Heart right ventricle (tissue), 16 donors: ENCODE data around the gene C17orf107. TPM values are rescaled to one million over a fixed set of nuclear protein-coding genes. Genes with fewer than 3 reads are reported as not detected.

ENCODE experiments used
- ATAC-seq, 8 donors: fragments of 200-7000 bp; cut with Tn5 transposase; one replicate each; pipeline ENCODE4 v1.9.1; 2020; ENCODE audit warnings: mild to moderate bottlenecking in 8 of 8, moderate library complexity in 8 of 8, moderate number of reproducible peaks in 1 of 8
- DNase-seq, 2 donors: peaks; one replicate each; pipeline ENCODE4 v3.0.0-alpha.2; 2020
- H3K27ac ChIP-seq, 10 donors: fragments of 200-600 bp; sonication (generic) in 2 of 10; one replicate each; pipeline versions ENCODE4 v1.5.0 to v1.8.0; 2020 to 2022; ENCODE audit warnings: mild to moderate bottlenecking in 3 of 10
- H3K27me3 ChIP-seq, 7 donors: fragments of 200-600 bp; one replicate each; pipeline ENCODE4 v1.8.0; 2021 to 2022; ENCODE audit warnings: mild to moderate bottlenecking in 2 of 7
- H3K36me3 ChIP-seq, 9 donors: fragments of 200-600 bp; sonication (generic) in 1 of 9; one replicate each; pipeline versions ENCODE4 v1.5.0 to v1.8.0; 2020 to 2022; ENCODE audit warnings: mild to moderate bottlenecking in 2 of 9
- H3K4me1 ChIP-seq, 9 donors: fragments of 200-600 bp; sonication (generic) in 1 of 9; one replicate each; pipeline versions ENCODE4 v1.5.0 to v1.8.0; 2020 to 2022; ENCODE audit warnings: mild to moderate bottlenecking in 4 of 9
- H3K4me3 ChIP-seq, 10 donors: fragments of 200-600 bp; sonication (generic) in 2 of 10; one replicate each; pipeline versions ENCODE4 v1.5.0 to v1.8.0; 2020 to 2022; ENCODE audit warnings: mild to moderate bottlenecking in 7 of 10, moderate library complexity in 2 of 10
- H3K9me3 ChIP-seq, 11 donors: fragments of 200-600 bp in 10 of 11; sonication (generic) in 2 of 11; one replicate each; pipeline versions ENCODE4 v1.5.0 to v1.8.0; 2013 to 2022; ENCODE audit warnings: mild to moderate bottlenecking in 2 of 11, control low read depth in 1 of 11, moderate library complexity in 1 of 11
- WGBS, 2 donors: extraction: QIAGEN DNeasy Blood & Tissue Kit; methylation state at CpG; one replicate each; pipeline ENCODE4 v1.1.7; 2013; ENCODE audit warnings: inconsistent platforms in 1 of 2; 5-methylcytosine and 5-hydroxymethylcytosine counted together
- intact Hi-C, 10 donors: fragments of 100-400 bp; cut with DNase I; formaldehyde crosslinking; loops; one replicate each; pipeline versions ENCODE4 v1.11.1 to v1.14.2; 2022
- polyA plus RNA-seq, 2 donors: library from polyadenylated mRNA; stranded (reverse); fragments of 200-250 nt; gene quantifications; one replicate each; pipeline ENCODE4 v1.2.3, GENCODE V29; 2013
- total RNA-seq, 10 donors: library from RNA; stranded (reverse); fragmentation: NEBNext Ultra II Directional in 3 of 10; extraction: Animal tissue kit (Norgen Biotek cat#: 25700) in 3 of 10; gene quantifications; one replicate each; pipeline versions ENCODE4 v1.2.1 to v1.2.4, GENCODE V29; 2021 to 2023
- TF ChIP-seq, protein P1 (sequence below), 9 donors: fragments of 200-600 bp; sonication (generic) in 2 of 9; IDR thresholded peaks; one replicate each; pipeline versions ENCODE4 v1.5.0 to v1.8.0; 2021 to 2022; ENCODE audit warnings: antibody characterized with exemption in 9 of 9, mild to moderate bottlenecking in 5 of 9, moderate library complexity in 1 of 9
- donor health status: Arrhythmogenic right ventricular cardiomyopathy.
- donor health status: ischemic (EF 13 %, LVEDD 7.1; RV severe dilation, severe dysfunction).
- donor health status: healthy with polysubstance abuse.
- donor health status: DM: no; HTN: yes; CAD: no.
- donor health status: DM: no; HTN: no; CAD: no.
- donor health status: ischemic (EF 25% LVEDD 6.9; RV normal size, moderate dysfunction).
- donor health status: ischemic (EF 25% LVEDD 5.7; RV mildly dilated, moderate dysfunction).
- donor health status: healthy.
- donor health status: DM: yes; HTN: yes; CAD: no.
- donor health status: Ischemic cardiomyopathy.
- donor health status: ischemic (EF 35%, LVEDD 5.7; RV mildly dilated, moderate dysfunction).
- donor health status: nonischemic (EF 11% LVEDD 7.7; RV severe dilation, severe dysfunction).
- donor health status: DM: yes; HTN: yes; CAD: no.
- donor health status: PGD.
- donor health status: ischemic (EF 29% LVEDD 5.4; RV normal size, mild dysfunction).
- donor health status: nonischemic (EF 23%, LVEDD 6.1; RV moderate dilation, normal function).

Gene C17orf107
- total and polyA plus RNA-seq, 12 donors = 0.28 to 0.86 (median 0.44) TPM; not detected in 1

DNA sequence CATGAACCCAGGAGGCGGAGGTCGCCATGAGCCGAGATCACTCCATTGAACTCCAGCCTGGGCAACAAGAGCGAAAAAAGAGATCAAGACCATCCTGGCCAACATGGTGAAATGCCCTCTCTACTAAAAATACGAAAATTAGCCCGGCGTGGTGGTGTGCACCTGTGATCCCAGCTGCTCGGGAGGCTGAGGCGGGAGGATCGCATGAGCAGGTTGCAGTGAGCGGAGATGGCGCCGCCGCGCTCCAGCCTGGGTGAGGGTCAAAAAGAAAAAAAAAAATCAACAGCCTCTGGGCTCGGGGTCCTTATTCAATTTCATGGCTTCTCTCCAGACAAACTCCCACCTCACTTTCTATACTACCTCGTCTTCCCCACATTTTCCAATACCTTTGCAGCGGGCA lies 29.5 kb downstream of the C17orf107 start:
- no peaks in the 10 kb centered on the region for H3K27me3 ChIP-seq
- no peak overlapping the region for H3K27ac ChIP-seq
- intact Hi-C loops = no loop called here
- peaks cover 0 to 14% (median under 1%) of the 10 kb centered on the region in 9 donors for H3K4me1 ChIP-seq
- no peak for DNase-seq
- WGBS, 2 donors = 96 to 97% methylated on average over 18 of the region's 18 CpGs
- H3K4me3 ChIP-seq = no peak overlapping the region
- H3K9me3 ChIP-seq = no peaks in the 10 kb centered on the region
- H3K36me3 ChIP-seq = no peaks in the 10 kb centered on the region
- no peak for ATAC-seq
- TF ChIP-seq, protein P1, sequence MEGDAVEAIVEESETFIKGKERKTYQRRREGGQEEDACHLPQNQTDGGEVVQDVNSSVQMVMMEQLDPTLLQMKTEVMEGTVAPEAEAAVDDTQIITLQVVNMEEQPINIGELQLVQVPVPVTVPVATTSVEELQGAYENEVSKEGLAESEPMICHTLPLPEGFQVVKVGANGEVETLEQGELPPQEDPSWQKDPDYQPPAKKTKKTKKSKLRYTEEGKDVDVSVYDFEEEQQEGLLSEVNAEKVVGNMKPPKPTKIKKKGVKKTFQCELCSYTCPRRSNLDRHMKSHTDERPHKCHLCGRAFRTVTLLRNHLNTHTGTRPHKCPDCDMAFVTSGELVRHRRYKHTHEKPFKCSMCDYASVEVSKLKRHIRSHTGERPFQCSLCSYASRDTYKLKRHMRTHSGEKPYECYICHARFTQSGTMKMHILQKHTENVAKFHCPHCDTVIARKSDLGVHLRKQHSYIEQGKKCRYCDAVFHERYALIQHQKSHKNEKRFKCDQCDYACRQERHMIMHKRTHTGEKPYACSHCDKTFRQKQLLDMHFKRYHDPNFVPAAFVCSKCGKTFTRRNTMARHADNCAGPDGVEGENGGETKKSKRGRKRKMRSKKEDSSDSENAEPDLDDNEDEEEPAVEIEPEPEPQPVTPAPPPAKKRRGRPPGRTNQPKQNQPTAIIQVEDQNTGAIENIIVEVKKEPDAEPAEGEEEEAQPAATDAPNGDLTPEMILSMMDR (IDR thresholded peaks at IDR 0.05) = no peak

DNA sequence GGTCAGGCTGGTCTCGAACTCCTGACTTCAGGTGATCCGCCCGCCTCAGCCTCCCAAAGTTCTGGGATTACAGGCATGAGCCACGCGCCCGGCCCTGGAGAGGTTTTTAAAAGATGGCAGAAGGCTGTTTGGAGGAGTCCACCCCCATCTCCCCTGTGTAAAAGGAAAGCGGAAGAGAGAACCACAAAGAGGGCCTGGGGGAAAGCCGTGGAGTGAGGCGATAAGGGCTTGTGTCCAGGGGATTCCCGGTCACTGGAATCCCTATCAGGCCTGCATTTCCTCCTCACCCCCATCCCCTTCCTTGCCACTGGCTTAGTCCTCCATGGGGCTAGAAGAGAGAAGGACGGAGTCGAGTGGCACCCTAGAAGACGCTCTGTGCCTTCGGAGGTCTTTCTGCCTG lies 32.6 kb downstream of the C17orf107 start, which contains the start of gene GP1BA:
GP1BA (plus strand) TSS at position 315 of the 400 bp plus-strand sequence. CDS start 328 bp downstream, outside the sequence.
- peaks cover 2 to 24% (median 8%) of the 10 kb centered on the region in 9 donors for H3K4me1 ChIP-seq
- ATAC-seq = peak in 1 of 8 donors; percentile 14
- no peaks in the 10 kb centered on the region for H3K27me3 ChIP-seq
- no peak within 1 kb of the TSS for H3K27ac ChIP-seq
- intact Hi-C loops = loop anchor here in 2 of 10 donors (10.0 kb wide), 1 partner anchor 53 kb away; the partner anchor contains the start of gene CAMTA2 (in 2 of the 2)
- TF ChIP-seq, protein P1 (IDR thresholded peaks at IDR 0.05) = no peak
- no peaks in the 10 kb centered on the region for H3K9me3 ChIP-seq
- no peak within 1 kb of the TSS for H3K4me3 ChIP-seq
- WGBS, 2 donors = 56% methylated on average over 14 of the region's 14 CpGs
- peaks cover 0 to 18% (median 0%) of the 10 kb centered on the region in 9 donors for H3K36me3 ChIP-seq
- no peak for DNase-seq

DNA sequence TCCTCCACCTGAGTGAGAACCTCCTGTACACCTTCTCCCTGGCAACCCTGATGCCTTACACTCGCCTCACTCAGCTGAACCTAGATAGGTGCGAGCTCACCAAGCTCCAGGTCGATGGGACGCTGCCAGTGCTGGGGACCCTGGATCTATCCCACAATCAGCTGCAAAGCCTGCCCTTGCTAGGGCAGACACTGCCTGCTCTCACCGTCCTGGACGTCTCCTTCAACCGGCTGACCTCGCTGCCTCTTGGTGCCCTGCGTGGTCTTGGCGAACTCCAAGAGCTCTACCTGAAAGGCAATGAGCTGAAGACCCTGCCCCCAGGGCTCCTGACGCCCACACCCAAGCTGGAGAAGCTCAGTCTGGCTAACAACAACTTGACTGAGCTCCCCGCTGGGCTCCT lies 33.4 kb downstream of the C17orf107 start:
- WGBS, 2 donors = 89 to 95% methylated on average over 12 of the region's 12 CpGs

DNA sequence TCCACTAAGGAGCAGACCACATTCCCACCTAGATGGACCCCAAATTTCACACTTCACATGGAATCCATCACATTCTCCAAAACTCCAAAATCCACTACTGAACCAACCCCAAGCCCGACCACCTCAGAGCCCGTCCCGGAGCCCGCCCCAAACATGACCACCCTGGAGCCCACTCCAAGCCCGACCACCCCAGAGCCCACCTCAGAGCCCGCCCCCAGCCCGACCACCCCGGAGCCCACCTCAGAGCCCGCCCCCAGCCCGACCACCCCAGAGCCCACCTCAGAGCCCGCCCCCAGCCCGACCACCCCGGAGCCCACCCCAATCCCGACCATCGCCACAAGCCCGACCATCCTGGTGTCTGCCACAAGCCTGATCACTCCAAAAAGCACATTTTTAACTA lies 34.3 kb downstream of the C17orf107 start:
- H3K36me3 ChIP-seq = peaks cover 0 to 35% (median 10%) of the 10 kb centered on the region in 9 donors
- intact Hi-C loops = loop anchor here in 2 of 10 donors (10.0 kb wide), 1 partner anchor 51 kb away; the partner anchor contains the start of gene CAMTA2 (in 2 of the 2)
- peak overlapping the region in 3 of 10 donors; percentile 21 to 65 (median 42) for H3K27ac ChIP-seq
- ATAC-seq = no peak
- TF ChIP-seq, protein P1 (IDR thresholded peaks at IDR 0.05) = no peak
- no peak for DNase-seq
- 86 to 94% methylated on average over 13 to 16 of the region's 16 CpGs for WGBS, 2 donors
- H3K9me3 ChIP-seq = no peaks in the 10 kb centered on the region
- no peak overlapping the region for H3K4me3 ChIP-seq
- no peaks in the 10 kb centered on the region for H3K27me3 ChIP-seq
- H3K4me1 ChIP-seq = peaks cover 9 to 38% (median 18%) of the 10 kb centered on the region in 9 donors

More for the DNA sequence above, 33.4 kb downstream of the C17orf107 start:
- intact Hi-C loops = loop anchor here in 2 of 10 donors (10.0 kb wide), 1 partner anchor 52 kb away; the partner anchor contains the start of gene CAMTA2 (in 2 of the 2)
- DNase-seq = no peak
- Histone ChIP-seq H3K36me3 (peaks cover 0 to 26% (median 6%) of the 10 kb centered on the region in 9 donors), H3K27ac (no peak overlapping the region), H3K9me3 (no peaks in the 10 kb centered on the region), H3K4me1 (peaks cover 2 to 29% (median 10%) of the 10 kb centered on the region in 9 donors), H3K27me3 (no peaks in the 10 kb centered on the region), H3K4me3 (no peak overlapping the region)
- ATAC-seq = no peak
- TF ChIP-seq, protein P1 (IDR thresholded peaks at IDR 0.05) = no peak
